GM23338 (cell line): ENCODE measurements around the gene PPP1R27. TPM values are rescaled to one million over a fixed set of nuclear protein-coding genes. Genes with fewer than 3 reads are reported as not detected.

Source experiments
- ATAC-seq: fragments of 200-7000 bp; cut with Tn5 transposase; 3 replicates; pipeline ENCODE4 v1.9.1; 2020
- DNase-seq: peaks from one replicate; pipeline ENCODE4 v3.0.0-alpha.2; 2015; ENCODE audit warnings: low spot score
- H2AFZ ChIP-seq: fragments of 200-600 bp; sonication (generic); 2 replicates; pipeline ENCODE4 v1.8.0; 2016; ENCODE audit warnings: antibody characterized with exemption, mild to moderate bottlenecking, moderate library complexity
- H3F3A ChIP-seq: fragments of 200-600 bp; sonication (generic); replicated peaks from 2 replicates; pipeline ENCODE4 v1.8.0; 2017; ENCODE audit warnings: antibody characterized with exemption, mixed run types, low read depth
- H3K27ac ChIP-seq: fragments of 200-600 bp; sonication (generic); 2 replicates; pipeline ENCODE4 v1.6.1; 2016; ENCODE audit warnings: low read depth
- H3K27me3 ChIP-seq: fragments of 200-600 bp; sonication (generic); 2 replicates; pipeline ENCODE4 v1.8.0; 2016; ENCODE audit warnings: mild to moderate bottlenecking, mixed run types, moderate library complexity; ENCODE audit not compliant: insufficient read depth
- H3K36me3 ChIP-seq: fragments of 200-600 bp; sonication (generic); 2 replicates; pipeline ENCODE4 v1.8.0; 2016; ENCODE audit warnings: mild to moderate bottlenecking; ENCODE audit not compliant: insufficient read depth
- H3K4me1 ChIP-seq: fragments of 200-600 bp; sonication (generic); 2 replicates; pipeline ENCODE4 v1.8.0; 2016; ENCODE audit warnings: mild to moderate bottlenecking, moderate library complexity; ENCODE audit not compliant: insufficient read depth
- H3K4me2 ChIP-seq: fragments of 200-600 bp; sonication (generic); 2 replicates; pipeline ENCODE4 v1.7.1; 2017; ENCODE audit warnings: mixed run types
- H3K4me3 ChIP-seq: fragments of 200-600 bp; sonication (generic); 2 replicates; pipeline ENCODE4 v1.6.1; 2016; ENCODE audit warnings: mixed run types
- H3K79me2 ChIP-seq: fragments of 200-600 bp; sonication (generic); replicated peaks from 2 replicates; pipeline ENCODE4 v1.8.0; 2017; ENCODE audit warnings: mild to moderate bottlenecking; ENCODE audit not compliant: insufficient read depth
- H3K9me2 ChIP-seq: fragments of 200-600 bp; sonication (generic); 2 replicates; pipeline ENCODE4 v1.8.0; 2017; ENCODE audit not compliant: insufficient read depth
- H4K20me1 ChIP-seq: fragments of 200-600 bp; sonication (generic); replicated peaks from 2 replicates; pipeline ENCODE4 v1.8.0; 2017; ENCODE audit warnings: mild to moderate bottlenecking; ENCODE audit not compliant: insufficient read depth
- H3K27ac Mint-ChIP-seq: 2 replicates; pipeline ENCODE4 v1.8.0; 2020; ENCODE audit warnings: inconsistent platforms, mild to moderate bottlenecking, moderate library complexity, mixed read lengths
- H3K27me3 Mint-ChIP-seq: 3 replicates; pipeline ENCODE4 v1.8.0; 2022; ENCODE audit warnings: low read depth, mild to moderate bottlenecking, moderate library complexity, mixed read lengths, inconsistent platforms; ENCODE audit not compliant: insufficient read depth, poor library complexity
- H3K36me3 Mint-ChIP-seq: 3 replicates; pipeline ENCODE4 v1.8.0; 2021; ENCODE audit warnings: low read depth, mild to moderate bottlenecking, inconsistent platforms, moderate library complexity, mixed read lengths
- H3K4me1 Mint-ChIP-seq: 3 replicates; pipeline ENCODE4 v1.8.0; 2020; ENCODE audit warnings: mild to moderate bottlenecking, inconsistent platforms, mixed read lengths
- H3K4me3 Mint-ChIP-seq: 3 replicates; pipeline ENCODE4 v1.8.0; 2021; ENCODE audit warnings: moderate library complexity, mild to moderate bottlenecking, inconsistent platforms, mixed read lengths
- H3K9me3 Mint-ChIP-seq: 3 replicates; pipeline ENCODE4 v1.8.0; 2020; ENCODE audit warnings: moderate library complexity, mild to moderate bottlenecking, inconsistent platforms, mixed read lengths
- CTCF ChIP-seq, 2 experiments: fragments of 200-600 bp in 1 of 2; sonication (generic) in 1 of 2; conservative IDR thresholded peaks; 2 replicates each; pipeline versions ENCODE4 v1.5.1 to v1.6.1; 2016 to 2017; ENCODE audit warnings: antibody characterized with exemption in 2 of 2, low read depth in 2 of 2, mild to moderate bottlenecking in 2 of 2, moderate library complexity in 1 of 2
- EZH2 ChIP-seq: fragments of 200-600 bp; sonication (generic); IDR thresholded peaks from one replicate; pipeline ENCODE4 v1.8.0; 2017; ENCODE audit warnings: antibody characterized with exemption, mild to moderate bottlenecking, low read depth; ENCODE audit not compliant: unreplicated experiment
- JUNB ChIP-seq: IDR thresholded peaks from one replicate; pipeline ENCODE4 v1.6.1; 2016; ENCODE audit warnings: antibody characterized with exemption; ENCODE audit not compliant: unreplicated experiment
- POLR2AphosphoS5 ChIP-seq: IDR thresholded peaks from 2 replicates; pipeline ENCODE4 v1.6.1; 2016; ENCODE audit warnings: antibody characterized with exemption, low read depth
- STAT1 ChIP-seq: IDR thresholded peaks from one replicate; pipeline ENCODE4 v1.6.1; 2016; ENCODE audit warnings: antibody characterized with exemption; ENCODE audit not compliant: unreplicated experiment
- ZNF331 ChIP-seq: fragments of 250-450 bp; sonication (Bioruptor Pico); IDR thresholded peaks from 2 replicates; pipeline ENCODE4 v1.5.0; 2020; ENCODE audit warnings: low read depth, mild to moderate bottlenecking, moderate library complexity
- long read RNA-seq: library from polyadenylated mRNA; unstranded; transcript quantifications from one replicate; pipeline ENCODE4 v2.0.0, GENCODE V29; 2020; ENCODE audit not compliant: unreplicated experiment
- polyA plus RNA-seq: library from polyadenylated mRNA; unstranded; fragments of >200 nt; fragmentation: Nextera tagmentation; extraction: Ambion mirVana; gene quantifications from 2 replicates; pipeline ENCODE4 v1.2.1, GENCODE V29; 2016
- total RNA-seq: library from RNA; depleted of rRNA; stranded (reverse); fragments of >200 nt; shearing (Covaris generic); gene quantifications from 2 replicates; pipeline ENCODE4 v1.2.3, GENCODE V29; 2014; rRNA removed
- TF ChIP-seq, protein P1 (sequence below): IDR thresholded peaks from 2 replicates; pipeline ENCODE4 v1.6.1; 2016; ENCODE audit warnings: antibody characterized with exemption
- TF ChIP-seq, protein P2 (sequence below): fragments of 250-450 bp; sonication (Bioruptor Pico); IDR thresholded peaks from 2 replicates; pipeline ENCODE4 v1.5.0; 2020; ENCODE audit warnings: mild to moderate bottlenecking, moderate library complexity

Gene PPP1R27
- total RNA-seq (not detected in 2 replicates), polyA plus RNA-seq (0.40 and 0.65 TPM in 2 replicates)
- long read RNA-seq: 0 reads

DNA sequence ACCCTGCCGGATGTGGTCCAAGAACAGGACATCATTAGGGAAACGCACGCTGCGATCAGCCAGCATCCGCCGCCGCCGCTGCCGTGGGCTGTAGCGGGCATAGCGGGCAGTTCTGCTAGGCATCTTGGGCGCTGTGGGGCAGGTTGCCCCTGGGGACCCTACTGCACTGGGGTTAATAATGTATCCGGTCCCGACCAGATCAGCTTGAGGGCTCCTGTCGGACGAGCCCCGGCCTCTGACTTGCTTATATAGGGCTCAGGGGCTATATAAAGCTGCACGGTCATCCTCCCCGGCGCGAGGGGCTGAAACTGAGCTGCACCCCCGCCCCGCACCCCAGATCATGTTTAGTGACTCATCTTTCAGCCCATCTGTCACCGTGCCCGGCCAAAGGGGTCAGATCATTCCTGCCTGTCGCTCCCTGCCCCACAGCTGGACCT lies at the start of gene PPP1R27:
TSS of gene PPP1R27 (minus strand) at position 220 of the 437 bp plus-strand sequence. CDS start at position 123, 97 bp downstream.
- Histone ChIP-seq H3F3A (peaks cover 21% of the 10 kb centered on the region; the same call in 1 of the 2 replicates), H2AFZ (no peak within 1 kb of the TSS), H3K79me2 (peaks cover 9% of the 10 kb centered on the region), H3K4me1 (peaks cover 11% of the 10 kb centered on the region), H3K27ac (0 out of 2 replicates have a peak within 1 kb of the TSS, but pooled peaks have one; percentile 87), H3K4me3 (peak within 1 kb of the TSS; percentile 93), H3K9me2 (no peaks in the 10 kb centered on the region), H3K4me2 (peak within 1 kb of the TSS; percentile 93), H4K20me1 (no peaks in the 10 kb centered on the region; the same call in 1 of the 2 replicates), H3K36me3 (no peaks in the 10 kb centered on the region), H3K27me3 (no peaks in the 10 kb centered on the region)
- Mint-ChIP-seq H3K36me3 (peaks cover 3% of the 10 kb centered on the region; the same call in 1 of the 3 replicates), H3K9me3 (no peaks in the 10 kb centered on the region), H3K27me3 (peaks cover 7% of the 10 kb centered on the region), H3K4me1 (peaks cover 10% of the 10 kb centered on the region), H3K27ac (peak within 1 kb of the TSS; percentile 94), H3K4me3 (peak within 1 kb of the TSS; percentile 93)
- ATAC-seq: no peak
- TF ChIP-seq STAT1 (no peak), CTCF (conservative IDR thresholded peaks at IDR 0.05; ENCODE audit: low read depth in 2 of 2) (no peak), JUNB (no peak), ZNF331 (no peak)
- TF ChIP-seq, protein P1, sequence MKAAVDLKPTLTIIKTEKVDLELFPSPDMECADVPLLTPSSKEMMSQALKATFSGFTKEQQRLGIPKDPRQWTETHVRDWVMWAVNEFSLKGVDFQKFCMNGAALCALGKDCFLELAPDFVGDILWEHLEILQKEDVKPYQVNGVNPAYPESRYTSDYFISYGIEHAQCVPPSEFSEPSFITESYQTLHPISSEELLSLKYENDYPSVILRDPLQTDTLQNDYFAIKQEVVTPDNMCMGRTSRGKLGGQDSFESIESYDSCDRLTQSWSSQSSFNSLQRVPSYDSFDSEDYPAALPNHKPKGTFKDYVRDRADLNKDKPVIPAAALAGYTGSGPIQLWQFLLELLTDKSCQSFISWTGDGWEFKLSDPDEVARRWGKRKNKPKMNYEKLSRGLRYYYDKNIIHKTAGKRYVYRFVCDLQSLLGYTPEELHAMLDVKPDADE: no peak
- DNase-seq: no peak

- H3K4me3 ChIP-seq: no peak overlapping the region
- no peak overlapping the region for H3K27ac ChIP-seq
- no peaks in the 10 kb centered on the region; the same call in 2 of the 3 replicates for H3K4me1 Mint-ChIP-seq
- no peaks in the 10 kb centered on the region for H3K4me1 ChIP-seq
- 0 out of 3 replicates have a peak, but pooled peaks have one; percentile 13 for ATAC-seq
- DNase-seq: no peak
- peaks cover 18% of the 10 kb centered on the region for H4K20me1 ChIP-seq
- H3K79me2 ChIP-seq: peaks cover 25% of the 10 kb centered on the region
- H3K36me3 Mint-ChIP-seq: peaks cover 88% of the 10 kb centered on the region
- H3K36me3 ChIP-seq: peaks cover 27% of the 10 kb centered on the region
- H3K27me3 Mint-ChIP-seq: peaks cover 22% of the 10 kb centered on the region
- no peaks in the 10 kb centered on the region for H3K27me3 ChIP-seq
- H3F3A ChIP-seq: peaks cover 11% of the 10 kb centered on the region
- H3K9me2 ChIP-seq: no peaks in the 10 kb centered on the region
- no peak overlapping the region for H3K27ac Mint-ChIP-seq
- no peak overlapping the region for H3K4me3 Mint-ChIP-seq
- H3K4me2 ChIP-seq: no peak overlapping the region
- H3K9me3 Mint-ChIP-seq: no peaks in the 10 kb centered on the region
- H2AFZ ChIP-seq: no peak overlapping the region
- TF ChIP-seq STAT1 (no peak), EZH2 (no peak), ZNF331 (no peak), POLR2AphosphoS5 (no peak)
- TF ChIP-seq, protein P1: no peak
- TF ChIP-seq, protein P2, sequence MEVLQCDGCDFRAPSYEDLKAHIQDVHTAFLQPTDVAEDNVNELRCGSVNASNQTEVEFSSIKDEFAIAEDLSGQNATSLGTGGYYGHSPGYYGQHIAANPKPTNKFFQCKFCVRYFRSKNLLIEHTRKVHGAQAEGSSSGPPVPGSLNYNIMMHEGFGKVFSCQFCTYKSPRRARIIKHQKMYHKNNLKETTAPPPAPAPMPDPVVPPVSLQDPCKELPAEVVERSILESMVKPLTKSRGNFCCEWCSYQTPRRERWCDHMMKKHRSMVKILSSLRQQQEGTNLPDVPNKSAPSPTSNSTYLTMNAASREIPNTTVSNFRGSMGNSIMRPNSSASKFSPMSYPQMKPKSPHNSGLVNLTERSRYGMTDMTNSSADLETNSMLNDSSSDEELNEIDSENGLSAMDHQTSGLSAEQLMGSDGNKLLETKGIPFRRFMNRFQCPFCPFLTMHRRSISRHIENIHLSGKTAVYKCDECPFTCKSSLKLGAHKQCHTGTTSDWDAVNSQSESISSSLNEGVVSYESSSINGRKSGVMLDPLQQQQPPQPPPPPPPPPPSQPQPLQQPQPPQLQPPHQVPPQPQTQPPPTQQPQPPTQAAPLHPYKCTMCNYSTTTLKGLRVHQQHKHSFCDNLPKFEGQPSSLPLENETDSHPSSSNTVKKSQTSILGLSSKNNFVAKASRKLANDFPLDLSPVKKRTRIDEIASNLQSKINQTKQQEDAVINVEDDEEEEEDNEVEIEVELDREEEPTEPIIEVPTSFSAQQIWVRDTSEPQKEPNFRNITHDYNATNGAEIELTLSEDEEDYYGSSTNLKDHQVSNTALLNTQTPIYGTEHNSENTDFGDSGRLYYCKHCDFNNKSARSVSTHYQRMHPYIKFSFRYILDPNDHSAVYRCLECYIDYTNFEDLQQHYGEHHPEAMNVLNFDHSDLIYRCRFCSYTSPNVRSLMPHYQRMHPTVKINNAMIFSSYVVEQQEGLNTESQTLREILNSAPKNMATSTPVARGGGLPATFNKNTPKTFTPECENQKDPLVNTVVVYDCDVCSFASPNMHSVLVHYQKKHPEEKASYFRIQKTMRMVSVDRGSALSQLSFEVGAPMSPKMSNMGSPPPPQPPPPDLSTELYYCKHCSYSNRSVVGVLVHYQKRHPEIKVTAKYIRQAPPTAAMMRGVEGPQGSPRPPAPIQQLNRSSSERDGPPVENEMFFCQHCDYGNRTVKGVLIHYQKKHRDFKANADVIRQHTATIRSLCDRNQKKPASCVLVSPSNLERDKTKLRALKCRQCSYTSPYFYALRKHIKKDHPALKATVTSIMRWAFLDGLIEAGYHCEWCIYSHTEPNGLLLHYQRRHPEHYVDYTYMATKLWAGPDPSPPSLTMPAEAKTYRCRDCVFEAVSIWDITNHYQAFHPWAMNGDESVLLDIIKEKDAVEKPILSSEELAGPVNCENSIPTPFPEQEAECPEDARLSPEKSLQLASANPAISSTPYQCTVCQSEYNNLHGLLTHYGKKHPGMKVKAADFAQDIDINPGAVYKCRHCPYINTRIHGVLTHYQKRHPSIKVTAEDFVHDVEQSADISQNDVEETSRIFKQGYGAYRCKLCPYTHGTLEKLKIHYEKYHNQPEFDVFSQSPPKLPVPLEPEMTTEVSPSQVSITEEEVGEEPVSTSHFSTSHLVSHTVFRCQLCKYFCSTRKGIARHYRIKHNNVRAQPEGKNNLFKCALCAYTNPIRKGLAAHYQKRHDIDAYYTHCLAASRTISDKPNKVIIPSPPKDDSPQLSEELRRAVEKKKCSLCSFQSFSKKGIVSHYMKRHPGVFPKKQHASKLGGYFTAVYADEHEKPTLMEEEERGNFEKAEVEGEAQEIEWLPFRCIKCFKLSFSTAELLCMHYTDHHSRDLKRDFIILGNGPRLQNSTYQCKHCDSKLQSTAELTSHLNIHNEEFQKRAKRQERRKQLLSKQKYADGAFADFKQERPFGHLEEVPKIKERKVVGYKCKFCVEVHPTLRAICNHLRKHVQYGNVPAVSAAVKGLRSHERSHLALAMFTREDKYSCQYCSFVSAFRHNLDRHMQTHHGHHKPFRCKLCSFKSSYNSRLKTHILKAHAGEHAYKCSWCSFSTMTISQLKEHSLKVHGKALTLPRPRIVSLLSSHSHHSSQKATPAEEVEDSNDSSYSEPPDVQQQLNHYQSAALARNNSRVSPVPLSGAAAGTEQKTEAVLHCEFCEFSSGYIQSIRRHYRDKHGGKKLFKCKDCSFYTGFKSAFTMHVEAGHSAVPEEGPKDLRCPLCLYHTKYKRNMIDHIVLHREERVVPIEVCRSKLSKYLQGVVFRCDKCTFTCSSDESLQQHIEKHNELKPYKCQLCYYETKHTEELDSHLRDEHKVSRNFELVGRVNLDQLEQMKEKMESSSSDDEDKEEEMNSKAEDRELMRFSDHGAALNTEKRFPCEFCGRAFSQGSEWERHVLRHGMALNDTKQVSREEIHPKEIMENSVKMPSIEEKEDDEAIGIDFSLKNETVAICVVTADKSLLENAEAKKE (CRISPR knock-in tag): no peak
Measured at GRCh38 chr17:81884520-81884919, 49.7 kb upstream of the PPP1R27 start.
